TTC549 (cell line): ENCODE data around the gene DLK2.
"Not testable (repeated sequence)": the region's sequence is repeated elsewhere in the genome, so short reads cannot be mapped to it uniquely, and the experiment has no call there.

ENCODE experiments used
- FAIRE-seq: peaks from 2 replicates; lab custom pipeline; 2012; peaks lifted over from hg19 to GRCh38; lab: Jason Lieb, UNC

DLK2 gene

GRCh38 chr6:43455531-43456428 lies at the start of gene DLK2:
Gene DLK2, minus strand, starts transcription at chr6:43455548. Its CDS starts 723 bp downstream, at chr6:43454825.
- no peak for FAIRE-seq

- no peak for FAIRE-seq
Observed at GRCh38 chr6:43503443-43503842, 48.1 kb upstream of the DLK2 start.

GRCh38 chr6:43502666-43503065 lies 47.3 kb upstream of the DLK2 start:
- FAIRE-seq, result no peak

GRCh38 chr6:43500921-43501320 lies 45.6 kb upstream of the DLK2 start:
- FAIRE-seq, result no peak

- no peak for FAIRE-seq
Observed at GRCh38 chr6:43499028-43499815, 43.9 kb upstream of the DLK2 start.

- not testable (repeated sequence) for FAIRE-seq
Observed at GRCh38 chr6:43498291-43498690, 42.9 kb upstream of the DLK2 start.

GRCh38 chr6:43497689-43498088 lies 42.3 kb upstream of the DLK2 start:
- FAIRE-seq, result no peak

GRCh38 chr6:43497129-43497396 lies 41.7 kb upstream of the DLK2 start:
- FAIRE-seq, result no peak

- FAIRE-seq, result no peak
Observed at GRCh38 chr6:43496370-43497128, 41.2 kb upstream of the DLK2 start.

GRCh38 chr6:43495409-43495941 lies 40.1 kb upstream of the DLK2 start:
- FAIRE-seq, result no peak

GRCh38 chr6:43494766-43495165 lies 39.4 kb upstream of the DLK2 start:
- no peak for FAIRE-seq

- FAIRE-seq, result no peak
Observed at GRCh38 chr6:43494321-43494720, 39.0 kb upstream of the DLK2 start.

GRCh38 chr6:43493833-43494232 lies 38.5 kb upstream of the DLK2 start:
- FAIRE-seq, result no peak

GRCh38 chr6:43493230-43493629 lies 37.9 kb upstream of the DLK2 start:
- FAIRE-seq, result no peak

GRCh38 chr6:43492673-43493072 lies 37.3 kb upstream of the DLK2 start:
- no peak for FAIRE-seq

GRCh38 chr6:43491750-43492661 lies 36.7 kb upstream of the DLK2 start:
- no peak for FAIRE-seq

GRCh38 chr6:43490523-43490939 lies 35.2 kb upstream of the DLK2 start:
- no peak for FAIRE-seq

- FAIRE-seq, result no peak
Observed at GRCh38 chr6:43489277-43490072, 34.1 kb upstream of the DLK2 start.

GRCh38 chr6:43488667-43489276 lies 33.4 kb upstream of the DLK2 start:
- FAIRE-seq, result no peak

- FAIRE-seq, result no peak
Observed at GRCh38 chr6:43481591-43482236, 26.4 kb upstream of the DLK2 start.
